Activated gamma-delta T cell treated with anti-CD3 and anti-CD28 coated beads, Interleukin-2, amount 50 U/mL, for 16 hours (primary cell): ENCODE results near the gene ERI3.

Experiments used
- DNase-seq: peaks from one replicate; pipeline ENCODE4 v3.0.0-alpha.2; 2020; ENCODE audit warnings: low read depth

The ERI3 gene

GRCh38 chr1:44316231-44316759 lies 38.8 kb downstream of the ERI3 start:
- DNase-seq = no peak

GRCh38 chr1:44315521-44315920 lies 39.5 kb downstream of the ERI3 start:
- DNase-seq = no peak

- no peak for DNase-seq
Measured at GRCh38 chr1:44314452-44314851, 40.6 kb downstream of the ERI3 start.

DNA sequence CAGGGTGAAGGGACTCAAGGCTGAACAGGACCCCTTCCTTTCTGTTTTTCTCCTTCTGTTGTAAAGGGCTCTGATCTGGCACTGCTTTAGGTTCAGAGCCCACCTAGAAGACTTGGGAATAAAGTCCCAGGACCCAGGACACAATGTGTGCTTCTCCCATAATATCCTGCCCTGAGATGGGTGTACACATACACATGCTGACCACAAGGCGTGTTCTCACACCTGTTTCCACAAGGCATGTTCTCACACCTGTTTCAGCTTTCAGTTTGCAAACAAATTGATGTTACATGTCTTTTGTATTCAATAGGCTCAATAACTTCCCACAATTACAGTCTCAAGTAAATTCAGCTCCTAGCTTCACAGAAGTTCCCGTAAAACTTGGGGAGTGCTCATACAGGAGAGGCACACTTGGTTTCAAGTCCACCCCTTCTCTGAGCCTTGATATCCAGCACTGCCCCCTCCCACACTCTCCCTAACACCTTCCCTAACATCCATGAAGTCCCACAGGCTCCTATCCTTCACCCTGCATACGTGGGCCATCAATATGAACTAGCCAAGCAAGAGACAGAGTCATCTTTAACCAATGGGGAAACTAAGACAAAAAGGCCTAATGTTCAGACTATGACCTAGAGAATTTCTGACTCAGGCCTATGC lies 41.7 kb downstream of the ERI3 start:
- DNase-seq = no peak

DNA sequence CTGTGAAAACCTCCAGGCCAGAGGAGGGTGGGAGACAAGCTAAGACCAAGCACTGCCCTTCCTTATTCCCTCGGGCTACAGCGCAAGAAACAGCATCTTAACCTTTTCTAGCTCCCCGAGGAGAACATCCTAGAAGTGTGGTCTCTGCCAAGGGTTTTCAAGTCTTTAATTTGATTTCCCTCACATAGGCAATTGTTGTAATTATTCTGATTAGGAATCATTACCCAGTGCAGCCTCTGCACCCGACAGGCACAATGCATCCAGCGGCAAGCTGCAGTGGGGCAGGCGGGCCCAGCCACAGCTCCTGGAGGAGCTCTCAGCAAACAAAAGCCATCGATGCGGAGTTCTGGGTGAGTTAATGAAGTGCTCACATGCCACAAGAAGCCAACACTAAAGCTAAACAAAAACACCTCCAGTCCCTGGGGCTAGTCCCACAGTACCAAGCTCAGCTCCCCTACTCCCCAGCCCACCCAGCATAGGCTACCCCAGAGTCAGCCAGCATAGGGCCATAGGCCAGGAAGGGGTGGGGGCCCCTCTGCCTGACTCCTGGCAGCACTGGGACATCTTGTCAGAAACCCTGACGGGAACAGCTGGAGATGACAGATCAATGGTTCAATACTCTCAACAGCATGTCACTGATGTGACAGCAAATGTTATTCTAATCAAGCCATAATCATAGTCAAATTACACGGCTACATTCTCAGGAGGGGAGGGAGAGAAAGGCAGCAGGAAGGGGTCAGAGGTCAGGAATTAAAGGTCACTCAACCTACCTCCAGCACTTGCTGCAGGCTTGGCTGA lies 42.5 kb downstream of the ERI3 start:
- no peak for DNase-seq

DNA sequence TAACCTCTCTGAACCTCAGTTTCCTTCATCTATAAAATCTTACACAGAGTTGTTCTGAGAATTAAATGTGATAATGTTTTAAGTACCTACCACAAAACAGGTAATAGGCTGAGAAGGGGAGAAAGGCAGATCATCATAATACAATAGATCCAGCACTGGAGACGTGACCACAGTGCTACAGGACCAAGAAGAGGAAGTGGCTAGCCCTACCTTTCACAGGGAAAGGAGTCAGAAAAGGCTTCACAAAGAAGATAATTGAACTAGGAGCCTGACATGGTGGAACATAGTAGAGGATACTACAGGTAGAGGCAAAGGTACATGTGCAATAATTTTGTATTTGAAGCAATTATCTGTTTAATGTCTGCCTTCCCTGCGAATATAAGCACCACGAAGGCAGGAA lies 45.1 kb downstream of the ERI3 start:
- DNase-seq = no peak

DNA sequence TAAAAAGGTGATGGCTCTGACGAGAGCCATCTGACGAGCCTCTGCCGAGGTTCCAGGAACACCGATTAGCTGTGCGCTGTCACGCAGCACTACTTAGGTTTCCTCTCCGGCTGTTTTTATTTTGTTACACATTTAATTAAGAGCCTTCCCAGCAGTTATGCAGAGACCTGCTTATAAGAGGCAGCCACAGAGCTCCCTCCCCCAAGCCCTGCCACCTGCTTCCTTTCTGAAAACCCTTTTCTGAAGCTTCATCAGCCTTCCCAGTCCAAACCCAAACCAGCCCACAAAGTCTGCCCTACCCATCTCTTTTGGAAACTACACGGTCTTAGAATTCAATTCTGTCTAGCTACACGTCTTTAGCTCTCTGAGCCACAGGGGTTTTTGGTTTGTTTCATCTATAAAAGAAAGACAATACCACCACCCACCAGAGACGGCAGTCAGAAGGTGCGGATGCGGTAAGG lies 49.1 kb downstream of the ERI3 start:
- DNase-seq = no peak

DNA sequence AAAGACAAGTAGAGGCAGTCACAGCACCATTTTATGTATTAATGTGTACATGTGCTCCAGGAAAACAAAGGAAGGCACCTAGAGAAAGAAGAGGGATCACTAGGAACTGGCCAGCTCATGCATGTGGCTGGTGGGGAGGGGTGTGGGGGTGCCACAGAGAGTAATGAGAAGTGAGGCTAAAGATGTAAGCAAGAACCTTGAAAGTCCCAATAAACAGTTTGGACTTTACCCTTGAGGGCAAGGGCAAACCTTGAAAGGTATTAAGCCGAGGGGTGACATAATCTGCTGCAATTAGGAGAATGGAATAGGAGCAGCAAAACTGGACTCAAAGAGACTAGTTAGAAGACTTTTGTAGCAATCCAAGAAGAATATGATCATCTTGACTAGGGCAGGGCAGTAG lies 51.5 kb downstream of the ERI3 start:
- DNase-seq = no peak

- DNase-seq = no peak
Measured at GRCh38 chr1:44302541-44302940, 52.5 kb downstream of the ERI3 start.

- no peak for DNase-seq
Measured at GRCh38 chr1:44301442-44301841, 53.6 kb downstream of the ERI3 start.

DNA sequence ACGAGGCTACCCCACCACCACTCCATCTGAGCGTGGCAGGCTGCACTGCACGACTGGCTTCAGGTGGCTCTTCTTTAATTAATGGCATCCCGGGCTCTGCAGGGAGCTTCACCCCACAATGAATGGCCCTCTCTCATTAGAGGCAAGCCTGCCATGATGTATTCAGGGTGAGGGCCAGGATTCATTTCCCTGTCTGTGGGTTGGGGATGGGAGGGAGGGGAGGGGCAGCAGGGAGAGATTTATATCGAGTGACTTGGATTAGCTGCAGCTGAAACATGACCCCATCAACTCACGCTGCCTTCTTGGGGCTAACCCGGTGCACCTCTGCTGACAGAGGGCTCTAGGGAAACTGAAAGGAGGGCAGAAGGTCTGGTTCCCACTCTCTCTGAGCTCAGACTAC lies 54.2 kb downstream of the ERI3 start:
- no peak for DNase-seq

- no peak for DNase-seq
Measured at GRCh38 chr1:44297695-44298400, 57.2 kb downstream of the ERI3 start.

DNA sequence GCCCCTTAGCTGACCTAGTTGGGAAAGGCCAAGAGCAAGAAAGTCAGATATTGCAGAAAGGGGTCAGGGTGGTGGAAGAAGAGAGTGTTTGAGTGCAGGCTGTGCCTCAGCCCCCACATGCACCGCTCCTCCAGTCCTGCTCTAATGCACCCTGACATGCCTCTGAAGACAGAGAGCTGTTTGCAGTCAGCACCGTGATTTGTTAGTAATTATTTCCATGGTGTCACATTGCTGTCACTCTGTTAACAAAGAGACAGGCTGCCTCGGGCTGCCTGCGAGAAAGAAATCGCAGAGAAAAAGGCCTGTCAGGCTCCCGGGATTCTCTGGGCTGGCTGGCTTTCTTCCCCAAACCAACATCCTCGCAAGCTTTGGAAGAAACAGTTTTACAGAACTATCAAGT lies 58.3 kb downstream of the ERI3 start:
- no peak for DNase-seq

DNA sequence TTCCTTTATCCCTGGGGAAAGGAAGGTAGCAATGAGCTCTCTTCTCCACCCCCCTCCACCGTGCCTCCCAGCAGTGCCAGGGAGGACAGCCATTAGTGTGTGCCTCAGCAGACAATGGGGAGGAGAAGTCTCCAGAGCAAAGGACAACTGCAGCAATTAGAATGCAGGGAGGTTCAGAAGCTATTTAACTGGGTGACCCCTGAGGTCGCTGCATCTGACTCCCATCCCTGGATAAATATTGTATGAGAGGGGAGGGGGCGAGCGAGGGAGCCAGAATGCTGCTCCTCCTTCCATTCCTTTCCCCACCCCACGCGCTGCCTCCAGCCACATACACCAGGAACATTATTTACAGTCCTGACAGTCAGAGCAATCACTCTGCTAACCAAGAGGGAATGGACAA lies 59.0 kb downstream of the ERI3 start:
- no peak for DNase-seq

DNA sequence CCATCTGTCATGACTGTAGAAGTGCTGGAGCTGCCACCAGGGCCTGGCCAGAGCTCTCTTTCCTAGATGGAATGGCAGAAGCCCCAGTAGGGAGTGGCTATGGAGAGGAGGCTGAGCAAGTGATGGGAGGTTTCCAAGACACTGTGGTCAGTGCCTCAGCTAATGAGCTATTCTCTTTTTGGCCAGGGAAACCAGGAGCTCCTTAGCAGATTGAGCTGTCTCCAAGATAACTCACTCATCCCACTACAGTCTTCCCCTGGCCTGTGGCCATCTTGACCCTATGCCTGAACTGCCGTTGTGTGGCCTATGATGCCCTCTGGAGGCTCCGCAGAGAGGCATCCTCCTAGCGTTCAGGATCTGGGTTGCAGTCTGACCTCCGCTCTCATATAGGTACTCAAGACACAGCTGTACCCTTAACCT lies 60.5 kb downstream of the ERI3 start:
- no peak for DNase-seq

- no peak for DNase-seq
Measured at GRCh38 chr1:44293761-44294315, 61.2 kb downstream of the ERI3 start.

DNA sequence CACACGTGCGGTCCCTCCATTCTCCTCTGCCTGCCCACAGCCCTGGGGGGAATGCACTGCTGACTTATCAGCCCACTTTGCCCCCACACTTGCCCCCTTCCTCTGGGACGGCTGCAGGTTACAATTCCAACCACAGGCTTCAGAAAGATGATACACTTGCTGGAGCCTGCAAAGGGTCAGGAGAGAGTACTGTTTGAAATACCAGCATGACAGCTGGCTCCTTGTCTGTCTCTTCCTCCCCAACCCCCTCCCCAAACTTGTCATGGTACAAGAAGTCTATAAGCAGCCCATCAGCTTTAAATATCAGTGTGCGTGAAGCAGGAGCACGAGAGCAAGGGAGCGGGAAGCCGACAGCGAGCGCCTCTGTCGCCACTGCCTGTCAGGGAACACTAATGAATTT lies 62.4 kb downstream of the ERI3 start:
- no peak for DNase-seq

- DNase-seq = no peak
Measured at GRCh38 chr1:44290250-44291094, 64.6 kb downstream of the ERI3 start.

GRCh38 chr1:44289530-44289929 lies 65.5 kb downstream of the ERI3 start:
- DNase-seq = no peak

GRCh38 chr1:44288883-44289282 lies 66.2 kb downstream of the ERI3 start:
- no peak for DNase-seq

GRCh38 chr1:44284184-44284583 lies 70.9 kb downstream of the ERI3 start:
- no peak for DNase-seq
